ENCODE measurements around the gene NODAL. TPM values are rescaled to one million over a fixed set of nuclear protein-coding genes. Genes with fewer than 3 reads are reported as not detected.
"Not testable (repeated sequence)": the region's sequence is repeated elsewhere in the genome, so short reads cannot be mapped to it uniquely, and the experiment has no call there.

Gene NODAL
- total RNA-seq (2014; rRNA removed; shearing (Covaris generic)) = 2.8 TPM in 1 of 2 replicates, not detected in the other

GRCh38 chr10:70441161-70441894 is at the start of gene NODAL:
TSS of gene NODAL (minus strand) at chr10:70441681. CDS start at chr10:70441667, 14 bp downstream.
- in situ Hi-C loops (cut with HindIII; ENCODE audit: low sequenced_read_pairs) = no loop called here
- no peak for DNase-seq (ENCODE audit: low spot score)

- in situ Hi-C loops (cut with HindIII; ENCODE audit: low sequenced_read_pairs) = no loop called here
- DNase-seq (ENCODE audit: low spot score) = no peak
These were observed 48.7 kb upstream of the NODAL start for GRCh38 chr10:70490142-70490541.

GRCh38 chr10:70487824-70488223 is 46.3 kb upstream of the NODAL start:
- DNase-seq (ENCODE audit: low spot score) = no peak
- in situ Hi-C loops (cut with HindIII; ENCODE audit: low sequenced_read_pairs) = no loop called here

- DNase-seq (ENCODE audit: low spot score); in situ Hi-C loops (cut with HindIII; ENCODE audit: low sequenced_read_pairs): not testable (repeated sequence)
These were observed 42.4 kb upstream of the NODAL start for GRCh38 chr10:70483872-70484271.

- in situ Hi-C loops (cut with HindIII; ENCODE audit: low sequenced_read_pairs) = no loop called here
- DNase-seq (ENCODE audit: low spot score) = no peak
These were observed 41.7 kb upstream of the NODAL start for GRCh38 chr10:70482982-70483760.

- in situ Hi-C loops (cut with HindIII; ENCODE audit: low sequenced_read_pairs) = no loop called here
- peak; percentile 99 for DNase-seq (ENCODE audit: low spot score)
These were observed 40.5 kb upstream of the NODAL start for GRCh38 chr10:70481831-70482530.

- DNase-seq (ENCODE audit: low spot score) = peak; percentile 60
These were observed 39.6 kb upstream of the NODAL start for GRCh38 chr10:70481105-70481504.

GRCh38 chr10:70480239-70480861 is 38.9 kb upstream of the NODAL start:
- in situ Hi-C loops (cut with HindIII; ENCODE audit: low sequenced_read_pairs) = no loop called here
- no peak for DNase-seq (ENCODE audit: low spot score)

More at GRCh38 chr10:70481105-70481504, 39.6 kb upstream of the NODAL start:
- in situ Hi-C loops (cut with HindIII; ENCODE audit: low sequenced_read_pairs) = no loop called here

- DNase-seq (ENCODE audit: low spot score) = peak; percentile 66
- in situ Hi-C loops (cut with HindIII; ENCODE audit: low sequenced_read_pairs) = no loop called here
These were observed 38.3 kb upstream of the NODAL start for GRCh38 chr10:70479626-70480238.

- no peak for DNase-seq (ENCODE audit: low spot score)
These were observed 37.7 kb upstream of the NODAL start for GRCh38 chr10:70479165-70479581.

GRCh38 chr10:70478191-70479164 is 37.0 kb upstream of the NODAL start, which contains the start of gene PALD1:
TSS of gene PALD1 (plus strand) at chr10:70478767. CDS start at chr10:70525952, 47,185 bp downstream.
- DNase-seq (ENCODE audit: low spot score) = peak; percentile 37
- in situ Hi-C loops (cut with HindIII; ENCODE audit: low sequenced_read_pairs) = no loop called here

More at GRCh38 chr10:70479165-70479581, 37.7 kb upstream of the NODAL start:
- in situ Hi-C loops (cut with HindIII; ENCODE audit: low sequenced_read_pairs) = no loop called here

GRCh38 chr10:70477661-70478162 is 36.2 kb upstream of the NODAL start:
- DNase-seq (ENCODE audit: low spot score) = no peak
- in situ Hi-C loops (cut with HindIII; ENCODE audit: low sequenced_read_pairs) = no loop called here

- DNase-seq (ENCODE audit: low spot score) = no peak
- in situ Hi-C loops (cut with HindIII; ENCODE audit: low sequenced_read_pairs) = no loop called here
These were observed 35.0 kb upstream of the NODAL start for GRCh38 chr10:70476249-70477035.

- no peak for DNase-seq (ENCODE audit: low spot score)
- in situ Hi-C loops (cut with HindIII; ENCODE audit: low sequenced_read_pairs) = no loop called here
These were observed 34.2 kb upstream of the NODAL start for GRCh38 chr10:70475661-70476060.

GRCh38 chr10:70474780-70475179 is 33.3 kb upstream of the NODAL start:
- DNase-seq (ENCODE audit: low spot score) = no peak
- in situ Hi-C loops (cut with HindIII; ENCODE audit: low sequenced_read_pairs) = no loop called here

- DNase-seq (ENCODE audit: low spot score) = no peak
- in situ Hi-C loops (cut with HindIII; ENCODE audit: low sequenced_read_pairs) = no loop called here
These were observed 31.4 kb upstream of the NODAL start for GRCh38 chr10:70472799-70473454.
